Measurements from ENCODE around the gene AKNAD1.

GRCh38 chr1:108847494-108847893 is 9.4 kb downstream of the AKNAD1 start:
- TF ChIP-seq POLR2AphosphoS5 (IDR thresholded peaks at IDR 0.05; ENCODE audit: low read depth, low read length) = no peak
- no peak for TF ChIP-seq POLR2A (IDR thresholded peaks at IDR 0.05; ENCODE audit: low read depth, low read length)
- no peak for TF ChIP-seq TAF1 (IDR thresholded peaks at IDR 0.05; ENCODE audit: borderline replicate concordance, low read depth, low read length)

All from GM12892 (cell line).